ENCODE data around the gene GALNT1. TPM values are rescaled to one million over a fixed set of nuclear protein-coding genes. Genes with fewer than 3 reads are reported as not detected.

GALNT1 gene
- total RNA-seq, 1 experiment from 2014 or later = 77.9 TPM

DNA sequence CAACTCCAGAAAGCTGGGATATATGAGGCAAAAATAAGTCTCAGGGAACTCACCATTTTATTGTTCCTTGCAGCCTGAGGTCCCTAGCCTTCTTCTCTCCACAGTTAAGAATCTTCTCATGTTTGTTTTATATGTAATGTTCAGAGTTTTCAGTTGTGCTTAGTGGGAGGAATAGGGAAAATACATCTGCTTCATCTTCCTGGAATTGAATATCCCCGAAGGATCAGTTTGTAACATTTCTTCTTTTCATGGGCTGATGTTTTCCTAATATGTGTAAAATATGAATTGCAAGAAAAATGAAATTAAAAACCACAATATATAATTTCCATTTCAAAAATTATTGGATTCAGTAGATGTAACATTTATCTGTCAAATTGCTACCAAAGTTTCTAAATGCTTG, 8.0 kb downstream of the GALNT1 start:
- WGBS (ENCODE audit: extremely low coverage, insufficient read length, low lambda C conversion rate) = no CpG with 5 or more reads among the region's 1 CpG
- no peaks in the 10 kb centered on the region for H3K27me3 ChIP-seq (ENCODE audit: insufficient read depth, low read length)
- H4K91ac ChIP-seq (ENCODE audit: insufficient read length, low read depth, low read length) = no peak overlapping the region
- no peak overlapping the region for H4K5ac ChIP-seq (ENCODE audit: insufficient read length, low read depth, low read length)
- H2BK120ac ChIP-seq (ENCODE audit: low read depth, low read length, poor library complexity, severe bottlenecking) = no peak overlapping the region
- no peak overlapping the region for H2BK20ac ChIP-seq (ENCODE audit: low read depth, low read length, poor library complexity, severe bottlenecking)
- Mint-ChIP-seq H3K4me3 (no peak overlapping the region), H3K27me3 (ENCODE audit: low read depth) (no peaks in the 10 kb centered on the region), H3K4me1 (peaks cover 21 to 27% of the 10 kb centered on the region in 2 experiments), H3K9me3 (peaks cover 23 to 39% of the 10 kb centered on the region in 2 experiments), H3K27ac (0 out of 7 replicates have a peak overlapping the region, but pooled peaks of 1 of the 3 experiments have one; percentile 31), H3K36me3 (ENCODE audit: insufficient read depth in 1 of 3, low read depth in 3 of 3) (peaks cover 22 to 38% (median 36%) of the 10 kb centered on the region in 3 experiments)
- H3K23me2 ChIP-seq (ENCODE audit: insufficient read length, low read depth, low read length, poor library complexity, severe bottlenecking) = no peaks in the 10 kb centered on the region
- H3T11ph ChIP-seq (ENCODE audit: low read length) = no peak overlapping the region
- TF ChIP-seq, protein P1, sequence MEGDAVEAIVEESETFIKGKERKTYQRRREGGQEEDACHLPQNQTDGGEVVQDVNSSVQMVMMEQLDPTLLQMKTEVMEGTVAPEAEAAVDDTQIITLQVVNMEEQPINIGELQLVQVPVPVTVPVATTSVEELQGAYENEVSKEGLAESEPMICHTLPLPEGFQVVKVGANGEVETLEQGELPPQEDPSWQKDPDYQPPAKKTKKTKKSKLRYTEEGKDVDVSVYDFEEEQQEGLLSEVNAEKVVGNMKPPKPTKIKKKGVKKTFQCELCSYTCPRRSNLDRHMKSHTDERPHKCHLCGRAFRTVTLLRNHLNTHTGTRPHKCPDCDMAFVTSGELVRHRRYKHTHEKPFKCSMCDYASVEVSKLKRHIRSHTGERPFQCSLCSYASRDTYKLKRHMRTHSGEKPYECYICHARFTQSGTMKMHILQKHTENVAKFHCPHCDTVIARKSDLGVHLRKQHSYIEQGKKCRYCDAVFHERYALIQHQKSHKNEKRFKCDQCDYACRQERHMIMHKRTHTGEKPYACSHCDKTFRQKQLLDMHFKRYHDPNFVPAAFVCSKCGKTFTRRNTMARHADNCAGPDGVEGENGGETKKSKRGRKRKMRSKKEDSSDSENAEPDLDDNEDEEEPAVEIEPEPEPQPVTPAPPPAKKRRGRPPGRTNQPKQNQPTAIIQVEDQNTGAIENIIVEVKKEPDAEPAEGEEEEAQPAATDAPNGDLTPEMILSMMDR (conservative IDR thresholded peaks at IDR 0.05) = no peak
- H2BK5ac ChIP-seq (ENCODE audit: insufficient read length, low read length) = no peak overlapping the region
- H2AFZ ChIP-seq (ENCODE audit: low read length) = no peak overlapping the region
- no peak for DNase-seq
- no peak overlapping the region for H3K14ac ChIP-seq (ENCODE audit: insufficient read depth, low read length)
- no peak overlapping the region for H2AK5ac ChIP-seq (ENCODE audit: insufficient read length, low read length)
- H3K9ac ChIP-seq (ENCODE audit: extremely low read depth, insufficient read length, low read length) = no peak overlapping the region
- H3K23ac ChIP-seq (ENCODE audit: insufficient read length, low read depth, low read length) = no peak overlapping the region
- peaks cover 9% of the 10 kb centered on the region for H3K79me1 ChIP-seq (ENCODE audit: insufficient read depth, low read depth, low read length, poor library complexity, severe bottlenecking)
- H3K79me2 ChIP-seq (ENCODE audit: insufficient read depth, low read length) = peaks cover 41% of the 10 kb centered on the region; the same call in 1 of the 2 replicates
- H3K18ac ChIP-seq (ENCODE audit: insufficient read length, low read depth, low read length) = no peak overlapping the region
- no peaks in the 10 kb centered on the region for H4K20me1 ChIP-seq (ENCODE audit: control insufficient read depth, insufficient read depth, insufficient read length)
- H3K4me1 ChIP-seq (ENCODE audit: insufficient read depth, low read length) = 0 out of 2 replicates have a peak, but pooled peaks cover under 1% of the 10 kb centered on the region
- H4K8ac ChIP-seq (replicated peaks; ENCODE audit: insufficient read length, low read depth, low read length) = no peak overlapping the region
- no peak overlapping the region for H3K4ac ChIP-seq (ENCODE audit: low read depth, low read length)
- no peak overlapping the region for H2BK12ac ChIP-seq (ENCODE audit: insufficient read length, low read depth, low read length)
- no peak overlapping the region for H2BK15ac ChIP-seq (ENCODE audit: low read depth, low read length)
- no peak overlapping the region for H3K56ac ChIP-seq (ENCODE audit: insufficient read length, low read depth, low read length)
- no peak overlapping the region for H3K4me2 ChIP-seq (ENCODE audit: insufficient read depth, insufficient read length, low read length)
- H3K9me3 ChIP-seq (ENCODE audit: control insufficient read depth, low read depth, low read length) = peaks cover 7% of the 10 kb centered on the region
- no peak overlapping the region for H3K27ac ChIP-seq (ENCODE audit: insufficient read length, low read depth, low read length)
